SK-N-MC (cell line): ENCODE measurements around the gene PCDH15.

Experiments
- DNase-seq: peaks from one replicate; pipeline ENCODE4 v3.0.0-alpha.2; 2011; ENCODE audit warnings: low read depth, low spot score
- H3K27ac ChIP-seq: fragments of 200-600 bp; sonication (generic); 2 replicates; pipeline ENCODE4 v1.5.1; 2016; ENCODE audit warnings: mixed run types
- H3K36me3 ChIP-seq: fragments of 200-600 bp; sonication (generic); 2 replicates; pipeline ENCODE4 v1.6.1; 2017; ENCODE audit warnings: antibody characterized with exemption, low read length, mixed read lengths; ENCODE audit not compliant: insufficient read depth
- H3K4me3 ChIP-seq: fragments of 200-600 bp; sonication (generic); 2 replicates; pipeline ENCODE4 v1.5.1; 2016
- H3K9ac ChIP-seq: fragments of 200-600 bp; sonication (generic); 2 replicates; pipeline ENCODE4 v1.8.0; 2017; ENCODE audit warnings: mixed run types, mixed read lengths; ENCODE audit not compliant: insufficient read length
- H3K9me3 ChIP-seq: fragments of 200-600 bp; sonication (generic); 2 replicates; pipeline ENCODE4 v1.6.1; 2017; ENCODE audit warnings: low read depth, mild to moderate bottlenecking, antibody characterized with exemption, low read length, moderate library complexity, mixed read lengths
- EZH2 ChIP-seq: fragments of 200-600 bp; sonication (generic); IDR thresholded peaks from one replicate; pipeline ENCODE4 v1.6.1; 2017; ENCODE audit warnings: antibody characterized with exemption
- FOXP2 ChIP-seq: optimal IDR thresholded peaks from 2 replicates; pipeline ENCODE3; 2011; ENCODE audit warnings: mild to moderate bottlenecking, moderate library complexity; ENCODE audit not compliant: insufficient read depth; ENCODE audit errors: extremely low read length, control extremely low read depth
- POLR2AphosphoS5 ChIP-seq: IDR thresholded peaks from 2 replicates; pipeline ENCODE4 v1.6.1; 2012; ENCODE audit warnings: mild to moderate bottlenecking, low read depth, low read length, borderline replicate concordance

PCDH15 gene

DNA sequence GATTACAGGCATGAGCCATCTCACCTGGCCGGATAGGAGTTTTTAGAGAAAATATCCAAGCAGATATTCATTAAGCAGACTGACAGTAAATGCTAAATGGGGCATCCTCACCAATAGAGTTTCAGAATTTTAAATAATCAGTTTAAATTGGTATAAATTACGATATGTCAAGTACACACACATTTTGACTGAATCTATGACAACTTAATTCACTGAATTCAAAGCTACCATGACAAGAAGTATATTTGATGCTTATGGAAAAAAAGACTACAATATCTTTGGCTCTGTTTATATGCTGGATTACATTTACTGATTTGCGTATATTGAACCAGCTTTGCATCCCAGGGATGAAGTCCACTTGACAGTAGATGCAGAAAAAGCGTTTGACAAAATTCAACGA, 774.7 kb downstream of the PCDH15 start:
- Histone ChIP-seq H3K4me3 (no peak overlapping the region), H3K9me3 (no peaks in the 10 kb centered on the region), H3K9ac (no peak overlapping the region), H3K27ac (no peak overlapping the region), H3K36me3 (no peaks in the 10 kb centered on the region)
- no peak for TF ChIP-seq EZH2
- TF ChIP-seq POLR2AphosphoS5: no peak
- no peak for TF ChIP-seq FOXP2
- no peak for DNase-seq

DNA sequence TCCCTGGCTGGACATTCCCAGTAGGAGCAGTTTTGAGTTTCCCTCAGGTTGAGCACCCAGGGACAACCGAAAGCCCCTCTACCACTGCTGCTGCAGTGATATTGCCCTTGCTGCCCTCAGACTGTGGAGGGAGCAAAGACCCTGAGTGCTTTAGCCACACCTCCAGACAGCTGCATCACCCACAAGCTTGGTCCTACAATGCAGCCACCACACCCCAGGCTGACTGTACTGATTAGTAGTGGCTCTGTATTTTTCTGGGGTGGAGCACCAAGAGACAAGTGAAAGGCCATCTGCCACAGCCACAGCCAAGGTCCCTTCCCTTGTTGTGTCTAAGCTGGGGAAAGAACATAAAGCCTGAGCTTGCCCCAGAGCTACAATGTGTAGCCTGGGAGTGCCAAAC, 789.9 kb downstream of the PCDH15 start:
- no peak overlapping the region for H3K27ac ChIP-seq
- H3K4me3 ChIP-seq: no peak overlapping the region
- no peak for DNase-seq
- H3K36me3 ChIP-seq: no peaks in the 10 kb centered on the region
- no peak overlapping the region for H3K9ac ChIP-seq
- H3K9me3 ChIP-seq: no peaks in the 10 kb centered on the region
- TF ChIP-seq POLR2AphosphoS5 (no peak), EZH2 (no peak), FOXP2 (no peak)

DNA sequence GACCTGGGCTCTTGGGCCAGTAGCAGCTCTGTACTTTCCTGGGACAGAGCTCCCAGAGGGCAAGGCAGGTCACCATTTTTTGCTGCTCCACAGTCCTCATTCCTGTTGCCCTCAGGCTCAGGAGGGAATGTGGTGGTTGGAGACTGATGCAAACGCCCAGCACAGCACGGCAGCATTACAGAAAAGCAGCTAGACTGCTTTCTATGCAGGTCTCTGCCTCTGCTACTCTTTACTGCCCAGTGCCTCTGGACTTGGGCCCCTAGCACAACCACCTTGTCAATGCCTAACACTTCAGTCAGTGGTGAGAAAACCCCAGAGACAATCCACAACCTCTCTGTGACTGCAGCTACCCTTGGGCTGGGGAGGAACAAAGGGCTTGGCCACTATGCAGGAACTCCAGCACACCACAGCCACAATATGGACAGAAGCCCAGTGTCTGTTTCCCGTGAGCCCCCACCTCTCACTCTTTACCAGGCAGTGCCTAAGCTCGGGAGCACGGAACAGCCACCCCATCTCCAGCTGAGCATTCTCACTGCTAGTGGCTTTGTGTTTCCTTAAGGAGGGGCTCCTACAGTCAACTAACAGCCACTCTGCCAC, 790.6 kb downstream of the PCDH15 start:
- no peak for TF ChIP-seq POLR2AphosphoS5
- no peak for TF ChIP-seq FOXP2
- Histone ChIP-seq H3K9me3 (no peaks in the 10 kb centered on the region), H3K36me3 (no peaks in the 10 kb centered on the region), H3K4me3 (no peak overlapping the region), H3K9ac (no peak overlapping the region), H3K27ac (no peak overlapping the region)
- DNase-seq: no peak

DNA sequence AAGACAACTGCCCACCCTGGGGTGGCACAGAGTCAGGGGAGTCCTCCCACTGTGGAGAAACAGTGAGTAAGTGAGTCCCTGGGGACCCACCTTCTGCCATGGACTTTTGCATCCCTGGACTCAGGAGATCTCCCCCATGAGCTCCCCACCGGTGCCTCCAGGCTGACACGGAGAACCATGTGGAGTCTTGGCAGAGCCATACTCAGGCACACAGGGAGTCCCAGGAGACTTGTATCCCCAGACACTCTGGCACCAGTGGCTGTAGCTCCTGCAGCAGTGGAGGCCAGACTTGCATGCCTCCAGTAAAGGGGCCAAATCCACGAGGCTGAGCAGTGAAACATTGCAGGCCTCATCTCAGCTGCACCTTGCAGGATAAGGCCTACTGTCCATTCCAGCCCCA, 791.4 kb downstream of the PCDH15 start:
- TF ChIP-seq FOXP2 (no peak), POLR2AphosphoS5 (no peak), EZH2 (no peak)
- Histone ChIP-seq H3K9ac (no peak overlapping the region), H3K9me3 (no peaks in the 10 kb centered on the region), H3K36me3 (no peaks in the 10 kb centered on the region), H3K4me3 (no peak overlapping the region), H3K27ac (no peak overlapping the region)
- DNase-seq: no peak

DNA sequence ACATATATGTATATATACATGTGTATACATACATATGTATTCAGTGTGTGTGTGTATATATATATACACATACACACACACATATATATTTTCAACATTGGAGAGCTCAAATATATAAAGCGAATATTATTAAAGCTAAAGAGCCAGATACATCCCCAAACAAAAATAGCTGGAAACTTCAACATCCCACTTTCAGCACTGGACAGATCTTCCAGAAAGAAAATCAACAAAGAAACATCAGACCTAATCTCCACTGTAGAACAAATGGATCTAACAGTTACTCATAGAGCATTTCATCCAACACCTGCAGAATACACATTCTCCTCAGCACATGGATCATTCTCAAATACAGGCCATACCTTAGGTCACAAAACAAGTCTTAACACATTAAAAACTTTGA, 799.0 kb downstream of the PCDH15 start:
- no peak overlapping the region for H3K9ac ChIP-seq

DNA sequence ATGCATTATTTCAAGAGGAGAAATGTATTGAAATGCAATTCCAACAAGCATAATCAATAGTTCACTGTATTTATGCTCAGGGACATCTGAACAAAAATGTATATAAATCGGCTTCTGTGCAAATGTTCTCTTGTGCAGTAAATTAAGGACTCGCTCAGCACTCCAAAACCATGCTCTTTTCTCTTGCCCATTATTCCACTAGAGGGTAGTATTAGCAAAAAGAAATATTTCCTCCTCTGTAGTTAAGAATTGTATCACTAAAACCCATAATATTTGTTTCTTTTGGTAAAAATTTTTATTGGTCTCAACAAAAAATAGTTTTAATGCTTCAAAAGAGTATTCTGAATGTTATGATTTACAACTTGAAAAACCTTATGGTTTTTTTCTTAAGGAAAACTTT, 803.1 kb downstream of the PCDH15 start:
- Histone ChIP-seq H3K27ac (no peak overlapping the region), H3K9ac (no peak overlapping the region), H3K9me3 (no peaks in the 10 kb centered on the region), H3K36me3 (no peaks in the 10 kb centered on the region), H3K4me3 (no peak overlapping the region)
- TF ChIP-seq POLR2AphosphoS5 (no peak), EZH2 (no peak), FOXP2 (no peak)
- DNase-seq: no peak

More for the DNA sequence above, 799.0 kb downstream of the PCDH15 start:
- Histone ChIP-seq H3K36me3 (no peaks in the 10 kb centered on the region), H3K4me3 (no peak overlapping the region), H3K9me3 (no peaks in the 10 kb centered on the region), H3K27ac (no peak overlapping the region)
- TF ChIP-seq EZH2: no peak
- no peak for DNase-seq

DNA sequence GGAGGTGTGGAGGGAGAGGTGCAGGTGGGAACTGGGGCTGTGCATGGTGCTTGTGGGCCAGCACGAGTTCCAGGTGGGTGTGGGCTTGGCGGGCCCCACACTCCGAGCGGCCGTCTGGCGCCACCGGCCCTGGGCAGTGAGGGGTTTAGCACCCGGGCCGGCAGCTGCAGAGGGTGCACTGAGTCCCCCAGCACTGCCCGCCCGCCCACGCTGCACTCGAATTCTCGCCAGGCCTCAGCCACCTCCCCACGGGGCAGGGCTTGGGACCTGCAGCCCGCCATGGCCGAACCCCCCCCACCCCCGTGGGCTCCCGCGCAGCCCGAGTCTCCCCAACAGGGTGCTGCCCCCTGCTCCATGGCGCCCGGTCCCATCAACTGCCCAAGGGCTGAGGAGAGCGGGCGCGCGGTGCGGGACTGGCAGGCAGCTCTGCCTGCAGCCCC, 810.2 kb downstream of the PCDH15 start:
- TF ChIP-seq FOXP2 (no peak), EZH2 (no peak), POLR2AphosphoS5 (no peak)
- H3K9me3 ChIP-seq: no peaks in the 10 kb centered on the region
- H3K27ac ChIP-seq: no peak overlapping the region
- no peak overlapping the region for H3K4me3 ChIP-seq
- no peaks in the 10 kb centered on the region for H3K36me3 ChIP-seq
- no peak for DNase-seq
- no peak overlapping the region for H3K9ac ChIP-seq

DNA sequence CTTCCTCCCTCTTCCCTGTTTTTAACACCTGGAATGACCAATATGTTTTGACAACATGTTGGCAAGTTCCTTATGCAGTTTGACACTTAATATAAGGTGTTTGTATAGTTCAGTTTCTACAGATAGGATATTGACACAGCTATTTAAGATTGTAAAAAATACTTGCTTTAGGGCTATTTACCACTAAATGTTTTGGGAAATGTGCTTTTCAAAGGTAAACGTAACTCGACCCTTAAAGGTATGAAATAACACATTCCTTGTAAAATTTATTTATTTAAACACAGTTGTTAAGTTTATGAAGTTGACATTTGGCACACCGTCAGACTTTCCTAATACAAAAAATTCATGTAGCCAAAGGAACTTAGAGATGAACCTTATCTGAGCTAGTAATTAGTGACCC, 817.6 kb downstream of the PCDH15 start:
- no peaks in the 10 kb centered on the region for H3K36me3 ChIP-seq
- no peak overlapping the region for H3K9ac ChIP-seq
- TF ChIP-seq POLR2AphosphoS5 (no peak), EZH2 (no peak), FOXP2 (no peak)
- no peak overlapping the region for H3K27ac ChIP-seq
- H3K9me3 ChIP-seq: no peaks in the 10 kb centered on the region
- H3K4me3 ChIP-seq: no peak overlapping the region
- DNase-seq: no peak

DNA sequence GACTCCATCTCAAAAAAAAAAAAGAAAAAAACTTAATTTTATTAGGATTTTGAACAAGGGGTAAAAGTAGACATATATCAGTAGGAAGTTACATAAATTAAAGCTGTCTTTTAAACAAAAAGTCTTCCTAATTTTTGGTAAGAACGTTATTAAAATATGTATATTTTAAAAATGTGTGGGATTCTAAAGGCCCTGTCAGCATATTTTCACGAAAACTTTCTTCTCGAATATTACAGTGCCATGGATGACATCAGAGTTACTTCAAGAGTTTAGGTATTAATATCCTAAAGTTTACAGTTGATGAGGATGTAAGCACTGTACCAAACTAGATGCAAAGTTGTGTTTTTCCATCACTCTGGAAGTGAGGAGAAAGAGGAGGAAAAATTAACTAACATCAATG, 820.8 kb downstream of the PCDH15 start:
- no peak for DNase-seq
- TF ChIP-seq FOXP2 (no peak), EZH2 (no peak), POLR2AphosphoS5 (no peak)
- H3K4me3 ChIP-seq: no peak overlapping the region
- no peaks in the 10 kb centered on the region for H3K36me3 ChIP-seq
- no peak overlapping the region for H3K9ac ChIP-seq
- H3K9me3 ChIP-seq: no peaks in the 10 kb centered on the region
- no peak overlapping the region for H3K27ac ChIP-seq
